SK-N-SH (cell line): ENCODE data around the gene H1-8. TPM values are rescaled to one million over a fixed set of nuclear protein-coding genes. Genes with fewer than 3 reads are reported as not detected.
"Not testable (repeated sequence)": the region's sequence is repeated elsewhere in the genome, so short reads cannot be mapped to it uniquely, and the experiment has no call there.

Experiments
- CTCF ChIA-PET: fragments of 300-600, 350-600 bp; formaldehyde crosslinking; extraction: SDS; loops from one replicate; lab custom pipeline; 2021; lab: Yijun Ruan, JAX
- POLR2A ChIA-PET: fragments of 350-600 bp; sonication (Branson Sonifier 250); formaldehyde crosslinking; extraction: SDS; loops from one replicate; lab custom pipeline; 2020; ENCODE audit warnings: antibody characterized with exemption, inconsistent platforms; lab: Yijun Ruan, JAX
- DNase-seq: peaks from one replicate; pipeline ENCODE4 v3.0.0; 2012
- H2AFZ ChIP-seq: fragments of 200-600 bp; sonication (generic); 2 replicates; pipeline ENCODE4 v1.8.1; 2016; ENCODE audit warnings: antibody characterized with exemption, mild to moderate bottlenecking, low read depth
- H3F3A ChIP-seq: fragments of 200-600 bp; sonication (generic); replicated peaks from 2 replicates; pipeline ENCODE3; 2016; ENCODE audit warnings: antibody characterized with exemption, mild to moderate bottlenecking; ENCODE audit not compliant: insufficient read depth
- H3K27ac ChIP-seq, 2 experiments: fragments of 200-500 bp in 1 of 2; fragments of 200-600 bp in 1 of 2; sonication (Bioruptor generic) in 1 of 2; sonication (generic), shearing (Covaris generic) in 1 of 2; 2 replicates each; pipeline versions ENCODE4 v1.5.1 to v1.6.1; 2014 to 2016; ENCODE audit warnings: low read depth in 2 of 2, inconsistent platforms in 1 of 2, low read length in 1 of 2, mild to moderate bottlenecking in 1 of 2, mixed read lengths in 1 of 2
- H3K27me3 ChIP-seq: fragments of 200-600 bp; sonication (generic), shearing (Covaris generic); 2 replicates; pipeline ENCODE4 v1.6.1; 2016; ENCODE audit warnings: mixed run types; ENCODE audit not compliant: insufficient read depth
- H3K36me3 ChIP-seq, 2 experiments: fragments of 200-500 bp in 1 of 2; fragments of 200-600 bp in 1 of 2; sonication (Bioruptor generic) in 1 of 2; sonication (generic) in 1 of 2; replicated peaks in 1 of 2; 2 replicates each; pipeline versions ENCODE3 to v1.5.1; 2014 to 2016; ENCODE audit warnings: low read length in 1 of 2, mild to moderate bottlenecking in 1 of 2; ENCODE audit not compliant: insufficient read depth in 2 of 2, control insufficient read depth in 1 of 2
- H3K4me1 ChIP-seq, 2 experiments: fragments of 200-500 bp in 1 of 2; fragments of 200-600 bp in 1 of 2; sonication (Bioruptor generic) in 1 of 2; sonication (generic), shearing (Covaris generic) in 1 of 2; 2 replicates each; pipeline versions ENCODE4 v1.5.1 to v1.6.1; 2014 to 2016; ENCODE audit warnings: low read depth in 1 of 2, low read length in 1 of 2, mixed run types in 1 of 2; ENCODE audit not compliant: insufficient read depth in 2 of 2, control insufficient read depth in 1 of 2
- H3K4me2 ChIP-seq: fragments of 200-600 bp; sonication (generic), shearing (Covaris generic); 2 replicates; pipeline ENCODE4 v1.6.1; 2017; ENCODE audit warnings: mixed run types
- H3K4me3 ChIP-seq, 2 experiments: fragments of 200-500 bp in 1 of 2; fragments of 200-600 bp in 1 of 2; sonication (Bioruptor generic) in 1 of 2; sonication (generic), shearing (Covaris generic) in 1 of 2; 2 replicates each; pipeline versions ENCODE4 v1.5.1 to v1.8.1; 2014 to 2016; ENCODE audit warnings: low read depth in 2 of 2, inconsistent platforms in 1 of 2, low read length in 1 of 2, mild to moderate bottlenecking in 1 of 2, mixed read lengths in 1 of 2, moderate library complexity in 1 of 2
- H3K79me2 ChIP-seq: fragments of 200-600 bp; sonication (generic); 2 replicates; pipeline ENCODE4 v1.8.1; 2017; ENCODE audit warnings: mild to moderate bottlenecking; ENCODE audit not compliant: insufficient read depth
- H3K9ac ChIP-seq: fragments of 200-600 bp; sonication (generic); 2 replicates; pipeline ENCODE4 v1.6.1; 2017; ENCODE audit warnings: mixed run types
- H3K9me2 ChIP-seq: fragments of 200-600 bp; sonication (generic); 2 replicates; pipeline ENCODE4 v1.6.1; 2017; ENCODE audit warnings: mixed run types
- H3K9me3 ChIP-seq: fragments of 200-600 bp; sonication (generic); 2 replicates; pipeline ENCODE4 v1.6.1; 2017; ENCODE audit warnings: mixed run types, mild to moderate bottlenecking, moderate library complexity
- H4K20me1 ChIP-seq: fragments of 200-600 bp; sonication (generic); 2 replicates; pipeline ENCODE4 v1.6.1; 2017; ENCODE audit warnings: mild to moderate bottlenecking, mixed run types; ENCODE audit not compliant: insufficient read depth
- FOSL2 ChIP-seq: IDR thresholded peaks from 2 replicates; pipeline ENCODE4 v1.4.0; 2012; ENCODE audit warnings: low read depth, mild to moderate bottlenecking, moderate library complexity, borderline replicate concordance
- JUND ChIP-seq: IDR thresholded peaks from 2 replicates; pipeline ENCODE4 v1.4.0; 2012
- RXRA ChIP-seq: IDR thresholded peaks from 2 replicates; pipeline ENCODE4 v1.4.0; 2012; ENCODE audit warnings: low read depth, mild to moderate bottlenecking, borderline replicate concordance
- WGBS: methylation state at CpG from one replicate; pipeline ENCODE4 v1.1.6; 2017; ENCODE audit warnings: low lambda C conversion rate; 5-methylcytosine and 5-hydroxymethylcytosine counted together
- polyA plus RNA-seq, 3 experiments: library from polyadenylated mRNA; depleted of rRNA; stranded (reverse); fragments of >200 nt; gene quantifications; 2 replicates each; pipeline ENCODE4 v1.2.3, GENCODE V29; 2012

The H1-8 gene
- polyA plus RNA-seq, 1 of the 3 experiments (the other 2 are of a cell fraction), result not detected

DNA sequence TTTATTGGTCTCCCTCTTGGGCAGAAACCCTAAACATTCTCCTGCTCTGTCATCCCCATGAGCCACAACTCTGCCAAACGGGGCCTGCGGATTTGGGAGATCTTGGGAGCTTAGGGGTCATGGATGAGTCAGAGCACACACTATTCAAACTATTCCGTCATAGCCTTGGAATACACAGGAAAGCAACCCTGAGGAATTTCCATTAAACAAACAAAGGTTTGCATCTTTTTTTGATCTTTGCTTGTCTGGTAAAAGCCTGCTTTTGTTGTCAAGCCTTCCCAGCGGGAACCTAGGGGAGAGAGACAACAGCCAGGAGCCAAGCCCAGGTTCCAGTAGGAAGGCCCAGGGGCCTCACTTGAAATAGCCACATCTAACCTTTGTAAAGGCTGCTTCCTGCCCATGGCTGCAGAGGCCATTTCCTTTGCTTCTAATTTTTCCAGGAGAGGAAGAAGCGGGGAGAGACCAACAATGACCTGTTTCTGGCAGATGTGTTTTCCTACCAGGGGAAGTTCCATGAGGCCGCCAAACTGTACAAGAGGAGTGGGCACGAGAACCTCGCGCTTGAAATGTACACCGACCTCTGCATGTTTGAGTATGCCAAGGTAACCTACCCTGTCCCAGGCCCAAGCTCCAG lies 47.9 kb upstream of the H1-8 start:
- H3K9me2 ChIP-seq, CTCF ChIA-PET, H3K9ac ChIP-seq, H3F3A ChIP-seq, H3K27me3 ChIP-seq, DNase-seq, H4K20me1 ChIP-seq, POLR2A ChIA-PET, H3K79me2 ChIP-seq, H3K9me3 ChIP-seq, H3K4me3 ChIP-seq: not testable (repeated sequence)
- Histone ChIP-seq H2AFZ (peak overlapping the region; percentile 37; the same call in 1 of the 2 replicates), H3K27ac (peak overlapping the region; percentile 22 to 84; a peak in 3 of 4 replicates), H3K36me3 (peaks cover 6 to 11% of the 10 kb centered on the region in 2 experiments), H3K4me1 (peaks cover 0 to 13% of the 10 kb centered on the region in 2 experiments; a peak in 1 of 4 replicates), H3K4me2 (peak overlapping the region; percentile 27; the same call in 1 of the 2 replicates)
- 55% methylated on average over 8 of the region's 10 CpGs for WGBS
- peak; percentile 41; the same call in 1 of the 2 replicates for TF ChIP-seq RXRA
- TF ChIP-seq FOSL2, result peak; percentile 47; the same call in 1 of the 2 replicates
- peak; percentile 49; the same call in 1 of the 2 replicates for TF ChIP-seq JUND

DNA sequence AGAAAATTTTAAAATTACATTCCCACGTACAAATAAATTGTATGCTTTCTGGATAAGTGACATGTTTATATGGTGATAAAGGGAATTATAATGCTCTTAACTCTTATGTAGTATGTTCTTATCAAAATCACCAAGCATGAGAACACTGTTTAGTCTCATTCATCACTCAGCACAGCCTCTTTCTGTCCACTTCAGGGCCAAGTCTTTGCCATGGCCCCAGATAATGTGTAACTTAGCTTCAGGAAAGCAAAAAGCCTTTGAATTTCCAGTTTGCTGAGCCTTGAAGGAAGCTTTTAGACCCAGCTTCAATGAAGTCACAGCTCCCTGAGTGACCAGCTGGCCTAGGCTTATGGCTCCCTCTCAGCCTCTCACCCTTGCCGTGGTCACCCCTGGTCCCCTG lies 45.1 kb upstream of the H1-8 start:
- H3F3A ChIP-seq, H3K27me3 ChIP-seq, H3K27ac ChIP-seq, CTCF ChIA-PET, H4K20me1 ChIP-seq, POLR2A ChIA-PET, H3K4me3 ChIP-seq, H3K4me2 ChIP-seq, H3K9me2 ChIP-seq, H3K9ac ChIP-seq, H3K79me2 ChIP-seq, H2AFZ ChIP-seq, H3K9me3 ChIP-seq, DNase-seq: not testable (repeated sequence)
- H3K4me1 ChIP-seq, result peaks cover under 1 to 13% of the 10 kb centered on the region in 2 experiments; a peak in 2 of 4 replicates
- 99% methylated on average over 2 of the region's 2 CpGs for WGBS
- peaks cover 6 to 12% of the 10 kb centered on the region in 2 experiments for H3K36me3 ChIP-seq

DNA sequence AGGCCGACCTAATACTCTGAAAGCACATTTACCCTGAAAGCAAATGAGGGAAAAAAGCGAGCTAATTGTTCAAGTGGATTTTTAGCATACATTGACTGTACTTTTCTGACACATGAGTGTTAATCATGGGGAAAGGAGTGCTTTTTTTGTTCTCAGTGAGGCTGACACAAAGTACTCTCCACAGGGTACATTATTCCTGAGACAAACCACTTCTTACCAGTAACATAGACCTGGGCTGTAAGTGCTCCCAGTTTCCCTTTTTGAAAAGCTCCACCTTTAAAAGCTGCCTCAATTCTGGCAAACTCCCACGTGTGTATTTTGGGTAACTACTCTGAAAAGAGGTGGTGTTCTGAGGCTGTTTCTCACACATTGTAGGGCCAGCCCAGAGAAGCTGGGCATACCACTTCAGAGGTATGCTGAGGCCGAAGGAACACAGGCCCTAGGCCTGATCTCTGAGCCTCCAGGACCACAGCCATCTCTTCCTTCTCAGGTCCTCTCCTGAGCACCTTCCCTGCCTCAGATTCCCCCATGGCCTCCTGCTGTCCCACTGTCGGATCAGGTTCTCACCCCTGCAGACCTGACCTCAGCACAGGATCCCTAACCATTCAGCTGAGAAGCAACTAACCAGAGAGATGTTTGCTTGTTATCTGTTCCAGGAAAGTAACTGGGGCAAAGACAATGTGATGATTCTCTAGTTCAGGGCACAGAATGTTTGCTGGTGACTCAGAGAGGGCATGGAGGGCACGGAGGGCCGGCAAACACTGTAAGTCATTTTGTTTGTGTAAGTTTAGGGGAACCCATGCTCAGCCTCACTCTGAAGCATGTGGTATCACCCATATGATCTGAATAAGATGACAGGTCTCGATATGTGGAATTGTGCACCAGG lies 44.1 kb upstream of the H1-8 start:
- 77% methylated on average over 6 of the region's 8 CpGs for WGBS
- CTCF ChIA-PET, result not testable (repeated sequence)
- H3K4me1 ChIP-seq, result peaks cover 6 to 13% of the 10 kb centered on the region in 2 experiments; a peak in 2 of 4 replicates

DNA sequence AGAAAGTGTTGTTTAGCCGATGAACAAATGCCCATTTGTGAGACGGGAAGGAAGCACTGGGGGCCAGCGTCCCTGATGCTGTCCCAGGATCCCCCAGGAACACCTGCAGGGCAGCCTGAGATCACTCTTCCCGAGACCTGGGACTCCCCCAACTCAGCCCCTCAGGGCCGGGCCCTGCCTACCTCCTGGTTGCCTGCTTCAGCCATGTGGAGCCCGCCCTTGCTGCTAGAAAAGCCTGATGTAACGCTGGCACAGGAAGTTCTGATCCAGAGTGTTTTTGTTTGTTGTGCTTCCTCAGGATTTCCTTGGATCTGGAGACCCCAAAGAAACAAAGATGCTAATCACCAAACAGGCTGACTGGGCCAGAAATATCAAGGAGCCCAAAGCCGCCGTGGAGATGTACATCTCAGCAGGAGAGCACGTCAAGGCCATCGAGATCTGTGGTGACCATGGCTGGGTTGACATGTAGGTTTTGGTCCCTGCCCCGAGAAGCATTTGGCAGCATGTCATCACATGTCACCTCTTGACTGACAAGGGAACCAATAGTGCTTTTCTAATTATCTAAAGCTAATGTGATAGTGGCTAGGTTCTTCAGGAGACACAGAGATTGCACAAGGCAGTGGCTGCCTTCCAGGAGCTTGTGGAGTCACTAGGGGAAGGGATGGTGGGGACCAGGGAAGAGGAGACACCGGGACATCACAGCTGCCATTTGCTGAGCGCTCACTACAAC lies 43.2 kb upstream of the H1-8 start:
- Histone ChIP-seq H3K36me3 (peaks cover 0 to 18% of the 10 kb centered on the region in 2 experiments), H3K4me1 (peaks cover 6 to 11% of the 10 kb centered on the region in 2 experiments; a peak in 2 of 4 replicates)
- H3K9me3 ChIP-seq, DNase-seq, H4K20me1 ChIP-seq, POLR2A ChIA-PET, H3K27ac ChIP-seq, H2AFZ ChIP-seq, H3F3A ChIP-seq, H3K9ac ChIP-seq, H3K27me3 ChIP-seq, H3K4me2 ChIP-seq, H3K79me2 ChIP-seq, H3K9me2 ChIP-seq, H3K4me3 ChIP-seq: not testable (repeated sequence)
- 98% methylated on average over 7 of the region's 14 CpGs for WGBS
- CTCF ChIA-PET, result interaction anchor here (5.8 kb wide), 1 partner anchor 9 kb away, joined by 37 read pairs; no protein-coding TSS in a partner anchor

More for the DNA sequence above, 44.1 kb upstream of the H1-8 start:
- H3K79me2 ChIP-seq, POLR2A ChIA-PET, H3K9ac ChIP-seq, H2AFZ ChIP-seq, H3K4me2 ChIP-seq, H3K9me3 ChIP-seq, H3K9me2 ChIP-seq, H4K20me1 ChIP-seq, H3K27me3 ChIP-seq, H3K27ac ChIP-seq, DNase-seq, H3K4me3 ChIP-seq, H3F3A ChIP-seq: not testable (repeated sequence)
- peaks cover 5 to 12% of the 10 kb centered on the region in 2 experiments for H3K36me3 ChIP-seq
